Coronary artery (tissue), 2 donors: ENCODE data around the gene ABCB1.

Source experiments
- DNase-seq: peaks from one replicate; pipeline ENCODE4 v3.0.0-alpha.2; 2017; ENCODE audit warnings: low spot score
- H3K27ac ChIP-seq, 2 donors: fragments of 200-600 bp; sonication (generic); one replicate each; pipeline ENCODE4 v1.5.1; 2016 to 2019
- H3K4me3 ChIP-seq: fragments of 200-600 bp; sonication (generic); 2 replicates; pipeline ENCODE4 v1.5.1; 2016; ENCODE audit warnings: mild to moderate bottlenecking, moderate library complexity
- TF ChIP-seq, protein P1 (sequence below): fragments of 200-600 bp; sonication (generic); IDR thresholded peaks from one replicate; pipeline ENCODE4 v1.5.1; 2019; ENCODE audit warnings: antibody characterized with exemption

Gene ABCB1

GRCh38 chr7:87598234-87599009 lies 2.3 kb downstream of the ABCB1 start:
- DNase-seq: no peak
- TF ChIP-seq, protein P1, sequence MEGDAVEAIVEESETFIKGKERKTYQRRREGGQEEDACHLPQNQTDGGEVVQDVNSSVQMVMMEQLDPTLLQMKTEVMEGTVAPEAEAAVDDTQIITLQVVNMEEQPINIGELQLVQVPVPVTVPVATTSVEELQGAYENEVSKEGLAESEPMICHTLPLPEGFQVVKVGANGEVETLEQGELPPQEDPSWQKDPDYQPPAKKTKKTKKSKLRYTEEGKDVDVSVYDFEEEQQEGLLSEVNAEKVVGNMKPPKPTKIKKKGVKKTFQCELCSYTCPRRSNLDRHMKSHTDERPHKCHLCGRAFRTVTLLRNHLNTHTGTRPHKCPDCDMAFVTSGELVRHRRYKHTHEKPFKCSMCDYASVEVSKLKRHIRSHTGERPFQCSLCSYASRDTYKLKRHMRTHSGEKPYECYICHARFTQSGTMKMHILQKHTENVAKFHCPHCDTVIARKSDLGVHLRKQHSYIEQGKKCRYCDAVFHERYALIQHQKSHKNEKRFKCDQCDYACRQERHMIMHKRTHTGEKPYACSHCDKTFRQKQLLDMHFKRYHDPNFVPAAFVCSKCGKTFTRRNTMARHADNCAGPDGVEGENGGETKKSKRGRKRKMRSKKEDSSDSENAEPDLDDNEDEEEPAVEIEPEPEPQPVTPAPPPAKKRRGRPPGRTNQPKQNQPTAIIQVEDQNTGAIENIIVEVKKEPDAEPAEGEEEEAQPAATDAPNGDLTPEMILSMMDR: no peak
- Histone ChIP-seq H3K4me3 (no peak overlapping the region), H3K27ac (no peak overlapping the region)

DNA sequence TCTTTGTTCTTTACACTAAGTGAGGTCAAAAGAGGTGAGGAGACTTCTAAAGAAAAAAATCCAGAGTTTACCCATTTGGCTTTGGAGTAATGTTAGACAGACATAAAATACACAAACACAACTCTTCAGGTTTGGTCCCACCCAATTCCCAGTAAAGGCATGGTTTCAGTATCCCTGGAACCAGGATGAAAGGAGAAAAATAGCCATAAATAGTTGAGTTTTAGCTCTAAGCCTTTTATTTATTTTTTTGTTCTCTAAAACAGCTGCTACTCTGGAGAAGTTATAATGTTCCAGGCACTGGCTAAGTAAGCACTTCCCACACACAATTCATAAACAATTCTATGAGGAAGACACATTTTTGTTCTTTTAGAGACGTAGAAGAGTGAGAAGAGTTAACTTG lies 4.0 kb downstream of the ABCB1 start:
- TF ChIP-seq, protein P1: no peak
- no peak for DNase-seq
- no peak overlapping the region for H3K27ac ChIP-seq
- H3K4me3 ChIP-seq: no peak overlapping the region

GRCh38 chr7:87596136-87596535 lies 4.5 kb downstream of the ABCB1 start:
- H3K4me3 ChIP-seq: no peak overlapping the region
- H3K27ac ChIP-seq: no peak overlapping the region
- no peak for DNase-seq
- TF ChIP-seq, protein P1: no peak

DNA sequence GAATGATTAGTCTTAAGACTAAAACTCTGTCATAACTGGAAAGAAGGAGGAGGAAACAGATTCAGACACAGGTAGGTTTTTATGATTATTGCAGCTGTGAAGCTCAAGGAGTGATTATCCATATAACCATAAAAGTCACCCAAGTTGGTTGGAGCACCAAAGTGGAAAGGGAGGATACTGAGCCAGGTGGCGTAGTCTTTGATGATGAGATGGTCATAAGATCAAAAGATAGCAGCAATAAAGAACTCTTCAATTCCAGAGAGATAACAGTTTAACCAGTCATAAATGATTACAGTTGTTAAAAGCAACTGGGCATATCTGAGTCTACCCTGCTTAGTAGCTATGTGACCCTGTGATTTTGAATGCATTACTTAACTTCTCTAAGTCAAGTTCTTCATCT lies 8.4 kb downstream of the ABCB1 start:
- H3K4me3 ChIP-seq: no peak overlapping the region
- no peak overlapping the region for H3K27ac ChIP-seq
- TF ChIP-seq, protein P1: no peak
- DNase-seq: no peak

- TF ChIP-seq, protein P1: no peak
- DNase-seq: no peak
- Histone ChIP-seq H3K27ac (no peak overlapping the region), H3K4me3 (no peak overlapping the region)
These were observed 9.5 kb downstream of the ABCB1 start for GRCh38 chr7:87591211-87591610.

DNA sequence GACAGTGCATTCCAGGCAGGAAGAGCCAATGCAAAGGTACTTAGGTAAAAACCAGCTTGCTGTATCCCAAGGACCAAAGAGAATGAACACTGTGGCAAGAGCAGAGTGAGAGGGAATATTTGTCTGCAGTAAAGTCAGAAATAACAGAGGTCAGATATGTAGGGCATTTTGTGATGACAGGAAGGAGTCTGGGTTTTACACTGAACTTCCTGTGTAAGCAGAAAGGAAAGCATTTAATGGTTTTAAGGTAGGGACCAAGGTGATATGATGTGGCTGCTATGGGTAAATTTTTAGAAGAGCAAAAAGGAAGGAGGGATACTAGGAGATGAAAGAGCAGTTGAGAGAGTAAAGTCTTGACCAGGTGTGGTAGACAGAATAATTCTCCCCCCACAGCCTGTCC lies 10.1 kb downstream of the ABCB1 start:
- DNase-seq: no peak
- Histone ChIP-seq H3K27ac (no peak overlapping the region), H3K4me3 (no peak overlapping the region)
- TF ChIP-seq, protein P1: no peak

- DNase-seq: no peak
- H3K4me3 ChIP-seq: no peak overlapping the region
- TF ChIP-seq, protein P1: no peak
- H3K27ac ChIP-seq: no peak overlapping the region
These were observed 11.1 kb downstream of the ABCB1 start for GRCh38 chr7:87589631-87590030.
